ENCODE data around the gene CEACAM3.

Gene CEACAM3

DNA sequence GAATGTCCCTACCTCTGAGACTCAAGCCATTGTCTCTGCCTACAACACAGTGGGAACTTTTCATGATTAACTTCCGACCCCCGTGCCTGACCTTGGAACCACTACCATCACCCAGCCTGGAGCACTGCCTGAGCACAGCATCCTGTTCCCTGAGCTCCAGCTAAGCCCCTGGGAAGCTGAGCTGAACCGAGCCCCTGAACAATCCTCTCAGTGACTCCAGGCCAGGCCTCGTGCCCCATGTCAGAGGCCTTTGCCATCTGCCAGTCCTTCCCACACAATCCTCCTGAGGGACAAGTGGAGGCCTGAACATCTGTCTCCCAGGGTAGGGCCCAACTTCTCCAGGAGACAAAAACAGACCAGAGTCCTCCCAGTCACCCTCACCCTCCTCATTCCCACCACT is 17.5 kb downstream of the CEACAM3 start:
- H3K27me3 ChIP-seq (ENCODE audit: insufficient read depth, low read length, poor library complexity): no peaks in the 10 kb centered on the region
- H2AK5ac ChIP-seq (ENCODE audit: low read length): no peak overlapping the region
- H2BK120ac ChIP-seq (ENCODE audit: low read depth, low read length): no peak overlapping the region
- no peak overlapping the region for H3K4me2 ChIP-seq (ENCODE audit: low read length)
- no peak overlapping the region for H3K18ac ChIP-seq (ENCODE audit: low read length)
- no peaks in the 10 kb centered on the region for H3K79me1 ChIP-seq (ENCODE audit: low read length)
- WGBS (ENCODE audit: extremely low coverage, insufficient coverage, low lambda C conversion rate): no CpG with 5 or more reads among the region's 4 CpGs
- H2BK15ac ChIP-seq (replicated peaks; ENCODE audit: low read depth): no peak overlapping the region
- H3K4me3 ChIP-seq (ENCODE audit: low read length): no peak overlapping the region
- H3K4me1 ChIP-seq (ENCODE audit: control insufficient read depth, low read depth, low read length): no peaks in the 10 kb centered on the region
- no peaks in the 10 kb centered on the region for H3K79me2 ChIP-seq (ENCODE audit: control insufficient read depth, insufficient read depth, low read length)
- no peak overlapping the region for H3K4ac ChIP-seq (ENCODE audit: low read depth, low read length)
- no peak overlapping the region for H3K9ac ChIP-seq (ENCODE audit: low read length)
- no peak overlapping the region for H4K8ac ChIP-seq (ENCODE audit: low read depth, low read length)
- H3K27ac ChIP-seq (ENCODE audit: low read depth, low read length): no peak overlapping the region
- H2BK5ac ChIP-seq (ENCODE audit: low read length): no peak overlapping the region
- no peaks in the 10 kb centered on the region for H3K36me3 ChIP-seq (ENCODE audit: control insufficient read depth, insufficient read depth, low read length)
- no peak overlapping the region for H4K5ac ChIP-seq (ENCODE audit: low read length)
- DNase-seq: no peak
- no peak overlapping the region for H3K23ac ChIP-seq (ENCODE audit: low read length)
- H3K56ac ChIP-seq (ENCODE audit: low read length): no peak overlapping the region

DNA sequence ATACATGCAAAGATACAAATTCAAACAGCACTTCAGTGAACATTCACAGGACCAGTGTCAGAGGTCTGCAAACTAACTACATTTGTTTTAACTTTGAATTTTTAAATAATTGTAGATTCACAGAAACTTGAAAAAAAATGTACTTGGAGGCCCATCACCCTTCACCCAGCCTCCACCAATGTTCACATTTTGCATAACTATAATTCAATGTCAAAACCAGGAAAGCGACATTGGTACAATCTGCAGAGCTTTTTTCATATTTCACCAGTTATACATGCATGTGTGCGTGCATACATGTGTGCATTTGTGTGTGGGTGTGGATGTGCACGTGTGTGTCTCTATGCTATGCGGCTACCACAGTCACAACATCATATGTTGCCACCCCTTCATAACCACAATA is 18.9 kb downstream of the CEACAM3 start:
- Histone ChIP-seq H3K79me1 (ENCODE audit: low read length) (no peaks in the 10 kb centered on the region), H4K5ac (ENCODE audit: low read length) (no peak overlapping the region), H3K23ac (ENCODE audit: low read length) (no peak overlapping the region), H2BK15ac (replicated peaks; ENCODE audit: low read depth) (no peak overlapping the region), H3K36me3 (ENCODE audit: control insufficient read depth, insufficient read depth, low read length) (no peaks in the 10 kb centered on the region), H3K56ac (ENCODE audit: low read length) (no peak overlapping the region), H3K9ac (ENCODE audit: low read length) (no peak overlapping the region), H2BK120ac (ENCODE audit: low read depth, low read length) (no peak overlapping the region), H4K8ac (ENCODE audit: low read depth, low read length) (no peak overlapping the region), H3K4me2 (ENCODE audit: low read length) (no peak overlapping the region), H2AK5ac (ENCODE audit: low read length) (no peak overlapping the region), H2BK5ac (ENCODE audit: low read length) (no peak overlapping the region), H3K4ac (ENCODE audit: low read depth, low read length) (no peak overlapping the region), H3K4me3 (ENCODE audit: low read length) (no peak overlapping the region), H3K4me1 (ENCODE audit: control insufficient read depth, low read depth, low read length) (no peaks in the 10 kb centered on the region), H3K27me3 (ENCODE audit: insufficient read depth, low read length, poor library complexity) (no peaks in the 10 kb centered on the region), H3K27ac (ENCODE audit: low read depth, low read length) (no peak overlapping the region), H3K18ac (ENCODE audit: low read length) (no peak overlapping the region), H3K79me2 (ENCODE audit: control insufficient read depth, insufficient read depth, low read length) (no peaks in the 10 kb centered on the region)
- no peak for DNase-seq
- no CpG with 5 or more reads among the region's 4 CpGs for WGBS (ENCODE audit: extremely low coverage, insufficient coverage, low lambda C conversion rate)

DNA sequence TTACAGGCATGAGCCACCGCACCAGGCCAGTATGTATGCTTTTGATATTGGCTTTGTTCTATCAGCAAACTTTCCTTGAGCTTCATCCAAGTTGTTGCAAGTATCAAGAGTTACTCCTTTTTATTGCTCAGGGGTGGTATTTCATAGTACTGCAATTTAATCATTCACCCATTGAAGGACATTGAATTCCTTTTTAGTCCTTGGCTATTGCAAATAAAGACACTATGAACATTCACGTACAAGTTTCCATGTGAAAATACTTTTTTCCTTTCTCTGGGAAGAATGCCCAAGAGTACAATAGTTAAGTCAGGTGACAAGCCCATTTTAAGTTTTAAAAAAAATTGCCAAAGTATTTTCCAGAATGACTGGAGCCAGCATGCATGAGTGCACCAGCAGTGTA is 20.4 kb downstream of the CEACAM3 start:
- Histone ChIP-seq H3K4me1 (ENCODE audit: control insufficient read depth, low read depth, low read length) (no peaks in the 10 kb centered on the region), H3K56ac (ENCODE audit: low read length) (no peak overlapping the region), H3K4me2 (ENCODE audit: low read length) (no peak overlapping the region)

DNA sequence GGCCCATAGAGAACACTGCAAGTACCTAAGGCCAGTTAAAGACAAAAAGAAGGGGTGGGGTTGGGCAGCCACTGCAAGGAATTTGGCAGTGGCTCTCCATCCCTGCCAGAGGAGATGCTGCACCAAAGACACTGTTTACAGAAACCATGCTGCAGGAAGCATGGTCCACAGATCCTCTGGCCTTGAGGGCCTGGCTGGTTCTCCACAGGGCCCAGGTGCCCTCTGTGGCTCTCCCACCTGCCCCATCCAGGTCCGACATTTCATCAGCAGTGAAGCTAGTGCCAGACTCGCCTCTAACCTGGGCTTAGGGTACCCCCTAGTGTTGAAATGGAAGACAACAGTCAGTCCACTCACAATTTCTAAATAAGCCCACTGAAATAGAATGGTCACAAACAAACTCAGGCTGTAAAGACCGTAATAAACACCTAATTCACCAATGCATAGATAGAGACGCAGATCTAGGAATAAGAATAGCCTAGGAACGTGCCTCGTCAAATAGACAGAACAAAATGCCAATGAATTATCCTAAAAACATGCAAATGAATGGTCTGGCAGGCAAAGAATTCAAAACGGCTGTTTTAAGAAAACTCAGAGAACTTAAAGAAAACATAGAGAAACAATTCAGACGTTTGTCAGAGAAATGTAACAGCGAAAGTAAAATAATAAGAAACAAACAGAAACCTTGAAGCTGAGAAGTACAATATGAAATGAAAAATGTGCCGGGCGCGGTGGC is 24.8 kb downstream of the CEACAM3 start:
- no peak overlapping the region for H4K5ac ChIP-seq (ENCODE audit: low read length)
- H3K4ac ChIP-seq (ENCODE audit: low read depth, low read length): no peak overlapping the region
- H3K79me1 ChIP-seq (ENCODE audit: low read length): no peaks in the 10 kb centered on the region
- H3K56ac ChIP-seq (ENCODE audit: low read length): no peak overlapping the region
- H3K36me3 ChIP-seq (ENCODE audit: control insufficient read depth, insufficient read depth, low read length): no peaks in the 10 kb centered on the region
- H3K4me2 ChIP-seq (ENCODE audit: low read length): no peak overlapping the region
- no peak overlapping the region for H2BK15ac ChIP-seq (replicated peaks; ENCODE audit: low read depth)
- no peaks in the 10 kb centered on the region for H3K4me1 ChIP-seq (ENCODE audit: control insufficient read depth, low read depth, low read length)
- no peak overlapping the region for H2BK120ac ChIP-seq (ENCODE audit: low read depth, low read length)
- no peaks in the 10 kb centered on the region for H3K27me3 ChIP-seq (ENCODE audit: insufficient read depth, low read length, poor library complexity)
- no peak overlapping the region for H4K8ac ChIP-seq (ENCODE audit: low read depth, low read length)
- H3K4me3 ChIP-seq (ENCODE audit: low read length): no peak overlapping the region
- H3K27ac ChIP-seq (ENCODE audit: low read depth, low read length): no peak overlapping the region
- peak; percentile 73 for DNase-seq
- H2AK5ac ChIP-seq (ENCODE audit: low read length): no peak overlapping the region
- H3K9ac ChIP-seq (ENCODE audit: low read length): no peak overlapping the region
- WGBS (ENCODE audit: extremely low coverage, insufficient coverage, low lambda C conversion rate): no CpG with 5 or more reads among the region's 12 CpGs
- no peak overlapping the region for H2BK5ac ChIP-seq (ENCODE audit: low read length)
- no peak overlapping the region for H3K23ac ChIP-seq (ENCODE audit: low read length)
- no peak overlapping the region for H3K18ac ChIP-seq (ENCODE audit: low read length)
- H3K79me2 ChIP-seq (ENCODE audit: control insufficient read depth, insufficient read depth, low read length): no peaks in the 10 kb centered on the region

More for the DNA sequence above, 20.4 kb downstream of the CEACAM3 start:
- H3K4me3 ChIP-seq (ENCODE audit: low read length): no peak overlapping the region
- H3K23ac ChIP-seq (ENCODE audit: low read length): no peak overlapping the region
- no peak overlapping the region for H4K8ac ChIP-seq (ENCODE audit: low read depth, low read length)
- no peaks in the 10 kb centered on the region for H3K79me2 ChIP-seq (ENCODE audit: control insufficient read depth, insufficient read depth, low read length)
- H4K5ac ChIP-seq (ENCODE audit: low read length): no peak overlapping the region
- no peak overlapping the region for H2BK120ac ChIP-seq (ENCODE audit: low read depth, low read length)
- H3K27ac ChIP-seq (ENCODE audit: low read depth, low read length): no peak overlapping the region
- no peaks in the 10 kb centered on the region for H3K36me3 ChIP-seq (ENCODE audit: control insufficient read depth, insufficient read depth, low read length)
- no peaks in the 10 kb centered on the region for H3K27me3 ChIP-seq (ENCODE audit: insufficient read depth, low read length, poor library complexity)
- no peak overlapping the region for H3K18ac ChIP-seq (ENCODE audit: low read length)
- no peak overlapping the region for H3K9ac ChIP-seq (ENCODE audit: low read length)
- H2BK5ac ChIP-seq (ENCODE audit: low read length): no peak overlapping the region
- no peaks in the 10 kb centered on the region for H3K79me1 ChIP-seq (ENCODE audit: low read length)
- no peak overlapping the region for H3K4ac ChIP-seq (ENCODE audit: low read depth, low read length)
- H2AK5ac ChIP-seq (ENCODE audit: low read length): no peak overlapping the region
- H2BK15ac ChIP-seq (replicated peaks; ENCODE audit: low read depth): no peak overlapping the region
- WGBS (ENCODE audit: extremely low coverage, insufficient coverage, low lambda C conversion rate): no CpG with 5 or more reads among the region's 2 CpGs
- DNase-seq: no peak

DNA sequence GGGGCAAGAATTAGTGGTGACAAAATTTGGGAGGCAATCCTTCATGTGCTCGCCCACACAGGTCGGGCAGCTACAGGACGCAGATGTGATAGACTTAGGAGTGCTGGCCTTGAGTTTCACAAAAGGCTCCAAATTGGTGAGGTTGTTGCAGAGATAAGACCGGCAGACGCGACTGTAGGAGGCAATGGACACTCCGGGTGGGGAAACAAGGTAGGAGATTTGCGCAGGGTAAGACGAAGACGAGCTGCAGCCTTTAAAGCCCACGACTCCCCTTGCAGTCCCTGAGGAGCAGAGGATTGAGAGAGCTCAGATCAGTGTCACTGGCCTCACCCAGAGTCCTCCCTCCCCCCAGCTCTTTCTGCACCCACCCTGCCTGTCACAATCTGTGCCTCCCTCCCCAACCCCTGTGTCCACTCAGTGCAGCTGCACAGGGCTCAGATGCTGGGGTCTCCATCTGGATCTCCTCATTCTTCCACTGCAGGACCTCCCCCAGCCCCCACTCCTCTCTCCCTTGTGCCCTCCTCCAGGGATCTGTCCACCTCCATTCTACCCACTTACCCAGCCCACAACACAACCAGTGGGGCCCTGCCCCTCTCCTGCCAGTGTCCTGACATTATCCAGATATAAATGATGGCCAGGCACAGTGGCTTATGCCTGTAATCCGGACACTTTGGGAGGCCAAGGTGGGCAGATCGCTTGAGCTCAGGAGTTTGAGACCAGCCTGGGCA is 41.8 kb downstream of the CEACAM3 start:
- H2AK5ac ChIP-seq (ENCODE audit: low read length): no peak overlapping the region
- no peaks in the 10 kb centered on the region for H3K27me3 ChIP-seq (ENCODE audit: insufficient read depth, low read length, poor library complexity)
- H2BK120ac ChIP-seq (ENCODE audit: low read depth, low read length): no peak overlapping the region
- no peak overlapping the region for H3K9ac ChIP-seq (ENCODE audit: low read length)
- H3K4ac ChIP-seq (ENCODE audit: low read depth, low read length): no peak overlapping the region
- H3K18ac ChIP-seq (ENCODE audit: low read length): no peak overlapping the region
- H4K8ac ChIP-seq (ENCODE audit: low read depth, low read length): no peak overlapping the region
- H3K56ac ChIP-seq (ENCODE audit: low read length): no peak overlapping the region
- H2BK15ac ChIP-seq (replicated peaks; ENCODE audit: low read depth): no peak overlapping the region
- H3K4me2 ChIP-seq (ENCODE audit: low read length): no peak overlapping the region
- no peaks in the 10 kb centered on the region for H3K36me3 ChIP-seq (ENCODE audit: control insufficient read depth, insufficient read depth, low read length)
- H3K79me1 ChIP-seq (ENCODE audit: low read length): no peaks in the 10 kb centered on the region
- H3K27ac ChIP-seq (ENCODE audit: low read depth, low read length): no peak overlapping the region
- WGBS (ENCODE audit: extremely low coverage, insufficient coverage, low lambda C conversion rate): no CpG with 5 or more reads among the region's 13 CpGs
- no peak overlapping the region for H2BK5ac ChIP-seq (ENCODE audit: low read length)
- H3K4me1 ChIP-seq (ENCODE audit: control insufficient read depth, low read depth, low read length): no peaks in the 10 kb centered on the region
- H3K23ac ChIP-seq (ENCODE audit: low read length): no peak overlapping the region
- H4K5ac ChIP-seq (ENCODE audit: low read length): no peak overlapping the region
- DNase-seq: no peak
- H3K4me3 ChIP-seq (ENCODE audit: low read length): no peak overlapping the region
- no peaks in the 10 kb centered on the region for H3K79me2 ChIP-seq (ENCODE audit: control insufficient read depth, insufficient read depth, low read length)

All from mesendoderm (in vitro differentiated cells).